Measurements from ENCODE around the gene PODN.

GRCh38 chr1:53078333-53079101, 16.5 kb downstream of the PODN start:
- no peak for TF ChIP-seq POLR2A (IDR thresholded peaks at IDR 0.05)
- no peak for TF ChIP-seq CTCF (IDR thresholded peaks at IDR 0.05)
